Activated CD8-positive, alpha-beta memory T cell treated with anti-CD3 and anti-CD28 coated beads, Interleukin-2, amount 50 U/mL, for 4 hours (primary cell): ENCODE data around the gene SPATS2.
"Not testable (repeated sequence)": the region's sequence is repeated elsewhere in the genome, so short reads cannot be mapped to it uniquely, and the experiment has no call there.

Experiments used
- DNase-seq: peaks from one replicate; pipeline ENCODE4 v3.0.0-alpha.2; 2020

Gene SPATS2

GRCh38 chr12:49367381-49368239, at the start of gene SPATS2:
Gene SPATS2, plus strand, starts transcription at chr12:49367462. Its CDS starts 93,551 bp downstream, at chr12:49461013.
- DNase-seq = no peak

DNA sequence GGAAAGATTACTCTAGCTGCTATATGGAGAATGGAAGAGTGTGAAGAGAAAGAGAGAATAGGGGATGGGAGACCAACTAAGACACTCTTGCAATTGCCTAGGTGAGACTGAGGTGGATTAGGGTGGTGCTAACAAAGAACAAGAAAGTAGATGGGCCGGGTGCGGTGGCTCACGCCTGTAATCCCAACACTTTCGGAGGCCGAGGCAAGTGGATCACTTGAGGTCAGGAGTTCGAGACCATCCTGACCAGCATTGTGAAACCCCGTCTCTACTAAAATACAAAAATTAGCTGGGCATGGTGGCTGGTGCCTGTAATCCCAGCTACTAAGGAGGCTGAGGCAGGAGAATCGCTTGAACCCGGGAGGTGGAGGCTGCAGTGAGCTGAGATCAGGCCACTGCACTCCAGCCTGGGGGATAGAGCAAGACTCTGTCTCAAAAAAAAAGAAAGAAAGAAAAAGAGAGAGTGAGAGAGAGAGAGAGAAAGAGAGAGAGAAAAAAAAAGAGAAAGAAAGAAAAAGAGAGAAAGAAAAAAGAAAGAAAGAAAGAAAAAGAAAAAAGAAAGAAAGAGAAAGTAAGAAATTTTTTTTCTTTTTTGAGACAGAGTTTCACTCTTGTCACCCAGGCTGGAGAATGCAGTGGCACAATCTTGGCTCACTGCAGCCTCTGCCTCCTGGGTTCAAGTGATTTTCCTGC, 46.7 kb upstream of the SPATS2 start:
- not testable (repeated sequence) for DNase-seq

DNA sequence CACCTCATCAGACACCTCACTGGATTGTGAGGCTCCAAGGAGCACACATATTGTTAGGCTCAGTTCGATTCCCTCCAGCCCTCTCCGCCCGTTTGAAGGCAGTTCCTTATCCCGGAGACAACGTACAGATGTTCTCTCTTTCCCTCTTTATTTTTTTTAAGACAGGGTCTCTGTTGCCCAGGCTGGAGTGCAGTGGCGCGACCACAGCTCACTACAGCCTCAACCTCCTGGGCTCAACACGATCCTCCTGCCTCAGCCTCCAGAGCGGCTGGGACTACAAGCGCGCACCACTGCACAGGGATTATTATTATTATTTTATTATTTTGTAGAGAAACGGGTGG, 44.9 kb upstream of the SPATS2 start:
- no peak for DNase-seq

GRCh38 chr12:49322708-49323523, 44.3 kb upstream of the SPATS2 start, which contains the start of gene TROAP:
Gene TROAP, plus strand, starts transcription at chr12:49323255. Its CDS starts 354 bp downstream, at chr12:49323609.
- DNase-seq = peak; percentile 95

DNA sequence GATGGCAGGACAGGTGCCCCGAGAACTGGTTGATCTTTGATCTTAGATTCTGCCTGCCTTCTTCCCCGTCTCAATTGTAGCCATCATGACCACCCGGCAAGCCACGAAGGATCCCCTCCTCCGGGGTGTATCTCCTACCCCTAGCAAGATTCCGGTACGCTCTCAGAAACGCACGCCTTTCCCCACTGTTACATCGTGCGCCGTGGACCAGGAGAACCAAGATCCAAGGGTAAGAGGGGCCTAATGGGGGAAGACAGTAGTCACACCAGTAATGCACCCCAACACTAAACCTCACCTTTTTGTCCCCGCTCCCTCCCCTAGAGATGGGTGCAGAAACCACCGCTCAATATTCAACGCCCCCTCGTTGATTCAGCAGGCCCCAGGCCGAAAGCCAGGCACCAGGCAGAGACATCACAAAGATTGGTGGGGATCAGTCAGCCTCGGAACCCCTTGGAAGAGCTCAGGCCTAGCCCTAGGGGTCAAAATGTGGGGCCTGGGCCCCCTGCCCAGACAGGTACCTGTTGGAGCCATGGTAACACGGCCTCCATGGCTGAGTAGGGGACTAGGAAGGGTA, 43.7 kb upstream of the SPATS2 start:
- no peak for DNase-seq

GRCh38 chr12:49325606-49326005, 41.7 kb upstream of the SPATS2 start:
- no peak for DNase-seq

- no peak for DNase-seq
Observed at GRCh38 chr12:49327368-49327767, 39.9 kb upstream of the SPATS2 start.

DNA sequence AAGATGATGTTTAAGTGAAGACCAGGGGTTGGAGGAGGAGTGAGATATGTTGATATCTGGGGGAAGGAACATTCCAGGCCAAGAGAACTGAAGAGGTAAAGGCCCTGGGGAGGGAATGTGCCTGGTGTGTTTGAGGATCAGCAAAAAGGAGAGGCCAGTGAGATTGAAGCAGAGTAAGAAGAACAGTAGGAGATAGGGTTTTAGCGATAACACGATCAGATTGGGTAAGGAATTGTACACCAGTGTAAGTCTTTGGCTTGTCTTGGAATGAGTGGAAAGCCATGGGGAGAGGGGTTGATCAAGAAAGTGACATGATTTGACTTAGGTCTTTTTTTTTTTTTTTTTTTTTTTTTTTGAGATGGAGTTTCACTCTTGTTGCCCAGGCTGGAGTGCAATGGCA, 39.4 kb upstream of the SPATS2 start:
- DNase-seq = no peak

DNA sequence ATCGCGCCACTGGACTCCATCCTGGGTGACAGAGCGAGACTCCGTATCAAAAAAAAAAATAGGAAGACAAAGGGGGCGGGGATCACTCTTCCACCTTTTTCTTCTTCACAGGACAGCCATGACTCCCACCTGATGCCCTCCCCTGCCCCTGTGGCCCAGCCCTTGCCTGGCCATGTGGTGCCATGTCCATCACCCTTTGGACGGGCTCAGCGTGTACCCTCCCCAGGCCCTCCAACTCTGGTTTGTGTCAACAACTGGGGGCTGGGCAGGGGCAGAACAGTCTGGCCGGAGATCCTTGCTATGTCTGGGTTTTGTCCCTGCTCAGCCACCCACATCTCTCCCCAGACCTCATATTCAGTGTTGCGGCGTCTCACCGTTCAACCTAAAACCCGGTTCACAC, 38.4 kb upstream of the SPATS2 start:
- no peak for DNase-seq

GRCh38 chr12:49330032-49330619, 37.1 kb upstream of the SPATS2 start:
- no peak for DNase-seq

DNA sequence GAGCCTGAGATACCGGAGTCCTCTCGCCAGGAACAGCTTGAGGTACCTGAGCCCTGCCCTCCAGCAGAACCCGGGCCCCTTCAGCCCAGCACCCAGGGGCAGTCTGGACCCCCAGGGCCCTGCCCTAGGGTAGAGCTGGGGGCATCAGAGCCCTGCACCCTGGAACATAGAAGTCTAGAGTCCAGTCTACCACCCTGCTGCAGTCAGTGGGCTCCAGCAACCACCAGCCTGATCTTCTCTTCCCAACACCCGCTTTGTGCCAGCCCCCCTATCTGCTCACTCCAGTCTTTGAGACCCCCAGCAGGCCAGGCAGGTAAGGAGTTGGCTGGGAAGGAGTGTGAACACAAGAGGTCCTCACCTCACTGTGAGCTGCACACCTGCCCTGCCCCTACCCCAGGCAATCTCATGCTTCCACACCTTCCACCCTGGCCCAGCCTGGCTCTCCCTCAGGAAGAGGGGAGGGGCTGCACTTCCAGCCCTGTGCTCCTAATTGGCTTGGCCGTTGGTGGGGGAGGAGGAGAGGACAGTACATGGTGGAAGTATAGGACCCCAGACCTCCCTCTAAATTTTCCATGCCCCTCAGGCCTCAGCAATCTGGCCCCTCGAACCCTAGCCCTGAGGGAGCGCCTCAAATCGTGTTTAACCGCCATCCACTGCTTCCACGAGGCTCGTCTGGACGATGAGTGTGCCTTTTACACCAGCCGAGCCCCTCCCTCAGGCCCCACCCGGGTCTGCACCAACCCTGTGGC, 36.5 kb upstream of the SPATS2 start:
- DNase-seq = no peak

GRCh38 chr12:49331380-49332222, 35.7 kb upstream of the SPATS2 start:
- no peak for DNase-seq

- no peak for DNase-seq
Observed at GRCh38 chr12:49332441-49332861, 34.8 kb upstream of the SPATS2 start.

- no peak for DNase-seq
Observed at GRCh38 chr12:49332891-49333371, 34.3 kb upstream of the SPATS2 start.

DNA sequence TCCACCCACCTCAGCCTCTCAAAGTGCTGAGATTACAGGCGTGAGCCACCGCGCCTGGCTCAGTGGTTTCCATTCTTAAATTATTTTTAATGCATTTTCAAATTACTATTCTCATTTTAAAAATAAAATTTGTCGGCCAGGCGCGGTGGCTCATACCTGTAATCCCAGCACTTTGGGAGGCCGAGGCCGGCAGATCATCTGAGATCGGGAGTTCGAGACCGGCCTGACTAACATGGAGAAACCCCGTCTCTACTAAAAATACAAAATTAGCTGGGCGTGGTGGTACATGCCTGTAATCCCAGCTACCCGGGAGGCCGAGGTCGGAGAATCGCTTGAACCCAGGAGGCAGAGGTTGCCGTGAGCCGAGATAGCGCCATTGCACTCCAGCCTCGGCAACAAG, 33.5 kb upstream of the SPATS2 start:
- DNase-seq = not testable (repeated sequence)

- no peak for DNase-seq
Observed at GRCh38 chr12:49334226-49334625, 33.0 kb upstream of the SPATS2 start.

DNA sequence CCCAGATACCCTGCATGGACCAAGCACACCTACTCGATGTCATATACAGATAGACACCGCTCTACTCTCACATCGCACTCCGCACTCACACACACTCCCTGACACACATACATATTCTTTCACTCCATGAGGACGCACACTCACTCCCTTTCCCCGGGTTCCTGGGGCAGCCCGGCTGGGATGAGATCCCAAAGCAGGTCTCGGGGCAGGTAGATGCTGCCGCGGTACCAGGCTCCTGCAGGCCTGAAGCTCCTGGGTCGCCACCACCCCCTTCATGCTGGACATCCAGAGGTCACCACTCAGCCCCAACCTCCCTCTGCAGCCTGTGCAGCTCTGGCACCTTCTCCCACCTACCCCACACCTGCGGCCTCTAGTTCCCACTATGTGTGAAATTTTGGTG, 32.6 kb upstream of the SPATS2 start:
- DNase-seq = no peak

- no peak for DNase-seq
Observed at GRCh38 chr12:49335118-49335954, 31.9 kb upstream of the SPATS2 start.

- no peak for DNase-seq
Observed at GRCh38 chr12:49335955-49336644, 31.2 kb upstream of the SPATS2 start.
